Tibial nerve (tissue), 3 donors: ENCODE results near the gene EXOC4.

ENCODE experiments used
- CTCF ChIP-seq, 5 experiments: fragments of 200-600 bp in 3 of 5; fragments of 450-650 bp in 2 of 5; sonication (generic) in 3 of 5; IDR thresholded peaks; one replicate each; pipeline ENCODE4 v1.5.1; 2016 to 2019; ENCODE audit warnings: antibody characterized with exemption in 5 of 5, mild to moderate bottlenecking in 3 of 5, moderate library complexity in 2 of 5
- POLR2A ChIP-seq, 2 donors: fragments of 450-650 bp; IDR thresholded peaks; one replicate each; pipeline ENCODE4 v1.6.1; 2017; ENCODE audit warnings: antibody characterized with exemption in 2 of 2, mild to moderate bottlenecking in 2 of 2, moderate library complexity in 2 of 2

- TF ChIP-seq POLR2A (IDR thresholded peaks at IDR 0.05) (no peak), CTCF (IDR thresholded peaks at IDR 0.05) (no peak)
These were observed 138.3 kb downstream of the EXOC4 start for GRCh38 chr7:133391206-133391605.
